ENCODE data around the gene COL4A2.

The COL4A2 gene

DNA sequence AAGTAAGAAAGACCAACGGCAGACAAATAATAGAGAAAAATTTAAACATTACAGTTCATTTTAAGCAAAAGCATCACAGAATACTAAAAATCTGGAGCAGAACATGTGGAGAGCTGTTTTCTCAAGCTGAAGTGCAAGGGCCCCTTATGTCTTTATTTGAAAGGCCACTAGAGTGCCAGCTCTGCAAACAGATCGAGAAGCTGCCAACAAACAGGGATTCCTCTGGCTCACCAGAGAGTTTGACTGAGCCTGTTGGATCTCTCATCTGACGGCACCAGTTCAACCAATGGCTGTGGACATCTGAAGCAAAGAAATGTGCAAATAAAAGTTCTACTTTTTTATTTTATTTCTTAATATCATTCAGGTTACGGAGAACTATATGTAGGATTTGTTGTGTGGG is 119.7 kb downstream of the COL4A2 start:
- H3K4me3 ChIP-seq (ENCODE audit: low read depth, low read length) = no peak overlapping the region
- no peak overlapping the region for H2AFZ ChIP-seq (ENCODE audit: low read length, unreplicated experiment)
- H3K79me2 ChIP-seq (ENCODE audit: control insufficient read depth, insufficient read depth, low read length, unreplicated experiment) = no peaks in the 10 kb centered on the region
- no peaks in the 10 kb centered on the region for H3K27me3 ChIP-seq (ENCODE audit: insufficient read depth, low read length)
- H3K36me3 ChIP-seq (ENCODE audit: insufficient read depth, low read length) = peaks cover 28% of the 10 kb centered on the region; the same call in 1 of the 2 replicates
- H3K4me1 ChIP-seq (ENCODE audit: control insufficient read depth, insufficient read depth, low read length, unreplicated experiment) = peaks cover 7% of the 10 kb centered on the region
- no peak overlapping the region for H3K27ac ChIP-seq (ENCODE audit: low read depth, low read length)

DNA sequence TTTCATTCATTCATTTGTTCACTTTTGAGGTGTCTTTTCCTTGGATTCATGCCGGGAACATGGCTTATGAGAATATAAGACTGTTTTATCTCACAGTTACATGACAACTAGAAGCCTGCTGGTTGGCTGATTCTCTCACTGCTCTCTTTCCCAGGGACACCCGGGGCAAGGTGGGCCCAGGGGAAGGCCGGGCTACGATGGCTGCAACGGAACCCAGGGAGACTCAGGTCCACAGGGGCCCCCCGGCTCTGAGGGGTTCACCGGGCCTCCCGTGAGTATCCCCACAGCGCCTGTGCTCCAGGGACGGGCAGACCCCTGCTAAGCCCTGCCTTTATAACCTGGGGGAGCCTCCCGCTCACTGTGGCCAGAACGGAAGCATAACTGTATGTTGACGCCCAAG is 121.2 kb downstream of the COL4A2 start:
- no peak overlapping the region for H2AFZ ChIP-seq (ENCODE audit: low read length, unreplicated experiment)
- H3K27ac ChIP-seq (ENCODE audit: low read depth, low read length) = no peak overlapping the region
- H3K36me3 ChIP-seq (ENCODE audit: insufficient read depth, low read length) = peaks cover 36% of the 10 kb centered on the region; the same call in 1 of the 2 replicates
- no peaks in the 10 kb centered on the region for H3K27me3 ChIP-seq (ENCODE audit: insufficient read depth, low read length)
- H3K4me1 ChIP-seq (ENCODE audit: control insufficient read depth, insufficient read depth, low read length, unreplicated experiment) = no peaks in the 10 kb centered on the region
- no peak overlapping the region for H3K4me3 ChIP-seq (ENCODE audit: low read depth, low read length)
- no peaks in the 10 kb centered on the region for H3K79me2 ChIP-seq (ENCODE audit: control insufficient read depth, insufficient read depth, low read length, unreplicated experiment)

DNA sequence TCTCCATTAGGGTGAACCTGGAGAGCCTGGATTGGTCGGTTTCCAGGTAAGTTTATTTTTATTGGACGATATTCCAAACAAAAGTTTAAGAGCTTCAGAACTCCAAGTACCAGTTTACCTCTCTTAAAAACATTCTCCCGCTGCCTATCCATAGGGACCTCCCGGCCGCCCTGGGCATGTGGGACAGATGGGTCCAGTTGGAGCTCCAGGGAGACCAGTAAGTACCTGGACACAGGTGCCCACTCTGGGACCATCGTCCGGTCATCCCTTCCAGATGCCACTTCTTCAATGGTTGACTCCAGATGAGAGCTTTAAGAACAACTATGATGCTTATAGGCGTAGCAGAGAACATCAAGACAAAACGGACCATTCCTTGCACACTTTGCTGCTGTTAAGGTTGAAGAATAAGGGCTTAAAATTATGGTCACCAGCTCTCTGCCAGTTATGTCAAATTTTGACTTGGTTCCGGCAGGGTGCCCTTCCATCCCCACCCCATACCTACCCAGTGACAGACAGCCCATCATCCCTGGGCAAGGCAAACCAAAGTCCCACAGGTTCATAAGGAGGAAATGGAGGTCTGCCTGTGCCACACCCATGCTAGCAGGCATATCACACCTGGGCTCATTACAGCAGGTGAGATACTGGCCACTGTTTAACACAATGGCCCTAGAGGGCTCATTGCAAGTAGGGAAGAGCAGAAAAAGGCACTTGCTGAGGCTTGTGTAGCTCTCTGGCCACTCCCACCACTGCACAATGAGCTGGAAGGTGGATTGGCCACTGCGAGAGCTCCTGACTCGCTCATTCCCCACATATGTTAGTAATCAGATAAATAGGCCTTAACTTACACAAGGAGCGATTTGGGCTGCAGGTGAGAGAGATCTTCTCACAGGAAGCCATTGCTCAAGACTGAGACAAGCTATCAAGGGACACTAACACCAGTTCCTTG is 123.6 kb downstream of the COL4A2 start:
- peaks cover 40% of the 10 kb centered on the region; the same call in 1 of the 2 replicates for H3K36me3 ChIP-seq (ENCODE audit: insufficient read depth, low read length)
- no peaks in the 10 kb centered on the region for H3K4me1 ChIP-seq (ENCODE audit: control insufficient read depth, insufficient read depth, low read length, unreplicated experiment)
- no peak overlapping the region for H3K4me3 ChIP-seq (ENCODE audit: low read depth, low read length)
- no peaks in the 10 kb centered on the region for H3K27me3 ChIP-seq (ENCODE audit: insufficient read depth, low read length)
- no peak overlapping the region for H3K27ac ChIP-seq (ENCODE audit: low read depth, low read length)
- H2AFZ ChIP-seq (ENCODE audit: low read length, unreplicated experiment) = no peak overlapping the region
- H3K79me2 ChIP-seq (ENCODE audit: control insufficient read depth, insufficient read depth, low read length, unreplicated experiment) = no peaks in the 10 kb centered on the region

DNA sequence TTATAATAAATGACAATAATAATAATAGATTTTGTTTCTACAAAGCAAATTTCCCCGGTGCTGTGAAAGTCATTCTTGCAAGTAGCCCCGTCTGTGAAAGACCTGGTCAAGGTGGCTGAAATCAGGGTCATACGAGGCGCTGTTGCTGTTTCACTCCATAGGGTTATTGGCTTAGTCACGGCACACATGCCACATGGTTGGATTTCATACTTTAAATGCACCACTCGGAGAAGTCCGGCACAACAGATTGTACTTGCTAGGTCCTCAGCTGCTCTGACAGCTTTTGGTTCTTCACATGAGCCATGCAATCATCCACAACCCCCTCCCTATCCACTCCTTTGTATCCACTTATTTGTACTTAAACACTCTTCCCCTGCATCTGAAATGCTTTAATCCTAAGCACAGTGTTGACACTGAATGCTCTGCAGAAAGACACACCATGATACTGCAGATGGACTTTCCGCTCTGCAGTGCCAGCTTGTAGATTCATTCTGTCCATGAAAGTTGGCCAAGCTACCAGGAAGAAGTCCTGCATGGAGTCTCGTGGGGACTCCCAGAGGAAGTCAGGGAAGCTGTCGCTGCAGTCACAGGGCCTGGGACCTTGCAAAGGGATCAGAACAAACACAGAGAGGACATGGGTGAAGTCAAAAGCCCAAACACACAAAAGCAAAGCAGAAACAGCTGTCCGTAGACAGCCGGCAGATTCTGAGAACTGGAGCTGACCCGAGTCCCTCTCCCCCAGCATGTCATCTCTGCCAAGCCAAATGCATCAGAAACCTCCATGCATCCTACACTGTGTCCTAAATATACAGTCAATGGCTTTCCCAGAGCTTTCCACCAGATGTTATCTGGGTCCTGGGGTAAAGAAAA is 124.6 kb downstream of the COL4A2 start:
- peaks cover 46% of the 10 kb centered on the region; the same call in 1 of the 2 replicates for H3K36me3 ChIP-seq (ENCODE audit: insufficient read depth, low read length)
- H2AFZ ChIP-seq (ENCODE audit: low read length, unreplicated experiment) = no peak overlapping the region
- no peak overlapping the region for H3K4me3 ChIP-seq (ENCODE audit: low read depth, low read length)
- H3K27me3 ChIP-seq (ENCODE audit: insufficient read depth, low read length) = no peaks in the 10 kb centered on the region
- H3K27ac ChIP-seq (ENCODE audit: low read depth, low read length) = no peak overlapping the region
- H3K79me2 ChIP-seq (ENCODE audit: control insufficient read depth, insufficient read depth, low read length, unreplicated experiment) = no peaks in the 10 kb centered on the region
- H3K4me1 ChIP-seq (ENCODE audit: control insufficient read depth, insufficient read depth, low read length, unreplicated experiment) = no peaks in the 10 kb centered on the region

DNA sequence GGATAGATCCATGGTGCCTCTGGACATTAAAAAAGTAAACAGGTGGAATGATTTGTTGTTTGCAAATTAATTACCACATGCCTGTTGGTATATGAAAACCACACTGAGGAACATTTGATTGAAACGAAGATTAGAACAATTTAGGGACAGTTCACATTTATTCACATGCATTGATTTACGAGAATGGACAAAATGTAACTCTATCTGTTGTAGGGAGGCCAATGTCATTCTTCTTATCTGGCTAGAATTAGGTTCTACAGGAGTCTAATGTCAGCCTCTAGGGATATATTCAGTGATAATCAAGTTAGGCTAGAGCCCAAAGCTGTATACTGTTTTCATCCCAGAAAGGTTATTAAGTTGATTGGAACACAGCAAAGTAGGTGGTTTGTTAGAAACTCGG is 125.4 kb downstream of the COL4A2 start:
- Histone ChIP-seq H3K4me3 (ENCODE audit: low read depth, low read length) (no peak overlapping the region), H3K27me3 (ENCODE audit: insufficient read depth, low read length) (no peaks in the 10 kb centered on the region), H3K79me2 (ENCODE audit: control insufficient read depth, insufficient read depth, low read length, unreplicated experiment) (no peaks in the 10 kb centered on the region)

DNA sequence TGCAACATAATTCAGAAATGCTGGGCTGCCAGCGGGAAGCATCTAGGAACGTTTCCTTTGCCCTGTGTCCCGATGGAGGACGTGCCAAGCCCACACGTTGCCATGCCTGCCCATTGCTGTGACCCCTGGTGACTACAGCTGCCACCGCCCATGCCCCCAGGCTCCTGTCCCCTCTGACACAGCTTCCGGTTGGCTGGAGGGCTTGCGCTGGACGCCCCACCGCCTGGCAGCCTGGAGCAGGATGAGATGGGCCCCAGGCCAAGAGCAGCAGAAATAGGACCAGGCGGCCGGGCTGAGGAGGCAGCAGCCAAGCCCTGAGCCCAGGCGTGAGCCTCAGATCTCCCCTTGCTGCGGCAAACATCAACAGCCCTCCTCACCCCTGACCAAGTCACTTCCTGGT is 125.9 kb downstream of the COL4A2 start:
- no peaks in the 10 kb centered on the region for H3K79me2 ChIP-seq (ENCODE audit: control insufficient read depth, insufficient read depth, low read length, unreplicated experiment)

More for the DNA sequence above, 125.4 kb downstream of the COL4A2 start:
- Histone ChIP-seq H3K36me3 (ENCODE audit: insufficient read depth, low read length) (peaks cover 47% of the 10 kb centered on the region; the same call in 1 of the 2 replicates), H3K4me1 (ENCODE audit: control insufficient read depth, insufficient read depth, low read length, unreplicated experiment) (no peaks in the 10 kb centered on the region), H2AFZ (ENCODE audit: low read length, unreplicated experiment) (no peak overlapping the region), H3K27ac (ENCODE audit: low read depth, low read length) (no peak overlapping the region)

DNA sequence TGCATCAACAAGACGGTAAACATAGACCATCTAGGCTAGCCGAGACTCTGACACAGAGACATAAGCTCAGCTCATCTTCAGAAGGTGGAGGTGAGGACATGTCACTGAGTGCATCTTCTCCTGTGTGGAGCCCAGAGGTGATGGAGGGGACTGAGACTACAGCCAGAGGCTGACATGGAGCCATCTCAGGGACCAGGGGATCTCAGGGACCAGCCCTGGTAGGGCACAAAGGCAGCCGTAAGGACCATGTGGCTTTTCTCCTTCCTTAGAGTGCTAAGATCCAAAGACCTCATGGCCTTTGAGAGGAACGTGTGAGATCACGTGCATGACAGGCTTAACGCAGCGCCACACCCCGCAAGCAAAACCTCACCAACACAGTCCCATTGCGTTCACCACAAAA is 127.5 kb downstream of the COL4A2 start:
- Histone ChIP-seq H3K4me1 (ENCODE audit: control insufficient read depth, insufficient read depth, low read length, unreplicated experiment) (no peaks in the 10 kb centered on the region), H3K79me2 (ENCODE audit: control insufficient read depth, insufficient read depth, low read length, unreplicated experiment) (no peaks in the 10 kb centered on the region), H3K36me3 (ENCODE audit: insufficient read depth, low read length) (peaks cover 41% of the 10 kb centered on the region; the same call in 1 of the 2 replicates), H3K4me3 (ENCODE audit: low read depth, low read length) (no peak overlapping the region), H3K27me3 (ENCODE audit: insufficient read depth, low read length) (no peaks in the 10 kb centered on the region), H2AFZ (ENCODE audit: low read length, unreplicated experiment) (no peak overlapping the region), H3K27ac (ENCODE audit: low read depth, low read length) (no peak overlapping the region)

More for the DNA sequence above, 125.9 kb downstream of the COL4A2 start:
- H3K27ac ChIP-seq (ENCODE audit: low read depth, low read length) = no peak overlapping the region
- H3K27me3 ChIP-seq (ENCODE audit: insufficient read depth, low read length) = no peaks in the 10 kb centered on the region
- H3K4me3 ChIP-seq (ENCODE audit: low read depth, low read length) = no peak overlapping the region
- H2AFZ ChIP-seq (ENCODE audit: low read length, unreplicated experiment) = no peak overlapping the region
- H3K4me1 ChIP-seq (ENCODE audit: control insufficient read depth, insufficient read depth, low read length, unreplicated experiment) = no peaks in the 10 kb centered on the region
- peaks cover 51% of the 10 kb centered on the region; the same call in 1 of the 2 replicates for H3K36me3 ChIP-seq (ENCODE audit: insufficient read depth, low read length)

DNA sequence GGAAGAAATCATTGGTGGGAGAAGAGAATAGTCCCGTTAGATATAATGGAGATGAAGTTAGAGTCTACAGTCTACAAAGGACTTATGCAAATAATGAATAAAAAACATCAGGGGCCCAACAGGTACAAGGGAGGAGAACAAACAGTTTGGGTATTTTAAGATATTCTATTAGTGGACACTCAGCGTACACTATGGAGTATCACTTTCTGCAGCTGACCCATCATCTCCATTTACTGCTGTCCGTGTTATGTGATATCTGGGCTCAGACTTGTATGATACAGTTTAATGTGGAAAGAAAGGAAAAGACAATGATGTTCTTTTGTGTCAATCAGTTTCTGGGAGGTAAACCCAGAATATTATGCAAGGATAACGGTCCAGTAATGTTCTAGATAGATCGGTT is 128.2 kb downstream of the COL4A2 start:
- no peaks in the 10 kb centered on the region for H3K27me3 ChIP-seq (ENCODE audit: insufficient read depth, low read length)
- no peaks in the 10 kb centered on the region for H3K4me1 ChIP-seq (ENCODE audit: control insufficient read depth, insufficient read depth, low read length, unreplicated experiment)

DNA sequence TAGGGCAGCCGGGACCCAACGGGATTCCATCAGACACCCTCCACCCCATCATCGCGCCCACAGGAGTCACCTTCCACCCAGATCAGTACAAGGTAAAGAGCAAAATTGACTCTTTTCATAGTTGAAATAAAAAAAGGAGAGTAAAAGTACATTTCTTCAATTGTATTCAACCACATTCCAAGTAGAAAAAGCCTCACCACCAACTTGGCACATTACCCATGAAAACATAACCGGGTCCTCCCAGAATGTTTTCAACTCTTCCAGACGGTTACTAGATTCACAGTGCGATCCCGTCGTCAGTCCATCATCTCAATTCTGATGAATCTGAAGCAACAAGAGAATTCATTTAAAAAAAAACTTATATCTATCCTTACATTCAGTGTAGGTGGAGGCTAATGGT is 129.2 kb downstream of the COL4A2 start:
- Histone ChIP-seq H3K4me1 (ENCODE audit: control insufficient read depth, insufficient read depth, low read length, unreplicated experiment) (no peaks in the 10 kb centered on the region), H3K36me3 (ENCODE audit: insufficient read depth, low read length) (peaks cover 29% of the 10 kb centered on the region; the same call in 1 of the 2 replicates), H3K27ac (ENCODE audit: low read depth, low read length) (no peak overlapping the region)

More for the DNA sequence above, 128.2 kb downstream of the COL4A2 start:
- Histone ChIP-seq H3K27ac (ENCODE audit: low read depth, low read length) (no peak overlapping the region), H2AFZ (ENCODE audit: low read length, unreplicated experiment) (no peak overlapping the region), H3K79me2 (ENCODE audit: control insufficient read depth, insufficient read depth, low read length, unreplicated experiment) (no peaks in the 10 kb centered on the region), H3K36me3 (ENCODE audit: insufficient read depth, low read length) (peaks cover 38% of the 10 kb centered on the region; the same call in 1 of the 2 replicates), H3K4me3 (ENCODE audit: low read depth, low read length) (no peak overlapping the region)

DNA sequence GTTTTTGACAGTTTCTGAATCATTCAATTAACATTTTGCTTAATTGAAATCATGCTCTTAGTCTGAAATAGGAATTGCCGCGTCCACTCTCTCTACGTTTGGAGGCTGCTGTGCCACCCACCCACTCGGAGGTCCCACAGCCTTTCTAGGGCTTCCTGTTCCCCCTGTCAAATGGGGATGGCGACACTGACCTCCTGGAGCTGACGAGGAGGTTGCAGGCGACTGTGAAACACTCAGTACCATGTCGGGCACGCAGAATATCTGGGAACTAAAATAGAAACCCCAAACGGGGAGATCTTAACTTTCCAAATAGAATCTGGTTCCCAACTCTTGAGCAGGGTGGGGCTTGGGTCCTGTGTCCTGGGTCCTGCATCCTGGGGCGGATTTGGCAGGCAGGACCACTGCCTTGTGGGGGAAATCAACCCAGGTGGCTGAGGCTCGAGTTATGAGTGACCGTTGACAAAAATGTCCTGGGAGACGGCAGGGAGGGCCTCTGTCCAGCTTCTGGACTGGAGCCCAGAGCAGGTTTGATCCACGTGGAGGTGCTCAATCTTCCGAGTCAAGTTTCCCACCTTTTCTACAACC is 129.8 kb downstream of the COL4A2 start:
- Histone ChIP-seq H3K79me2 (ENCODE audit: control insufficient read depth, insufficient read depth, low read length, unreplicated experiment) (no peaks in the 10 kb centered on the region), H3K36me3 (ENCODE audit: insufficient read depth, low read length) (peaks cover 25% of the 10 kb centered on the region; the same call in 1 of the 2 replicates), H3K4me3 (ENCODE audit: low read depth, low read length) (no peak overlapping the region), H3K27me3 (ENCODE audit: insufficient read depth, low read length) (no peaks in the 10 kb centered on the region), H3K27ac (ENCODE audit: low read depth, low read length) (no peak overlapping the region), H3K4me1 (ENCODE audit: control insufficient read depth, insufficient read depth, low read length, unreplicated experiment) (no peaks in the 10 kb centered on the region), H2AFZ (ENCODE audit: low read length, unreplicated experiment) (no peak overlapping the region)

More for the DNA sequence above, 129.2 kb downstream of the COL4A2 start:
- no peaks in the 10 kb centered on the region for H3K27me3 ChIP-seq (ENCODE audit: insufficient read depth, low read length)
- no peak overlapping the region for H3K4me3 ChIP-seq (ENCODE audit: low read depth, low read length)
- H2AFZ ChIP-seq (ENCODE audit: low read length, unreplicated experiment) = no peak overlapping the region
- no peaks in the 10 kb centered on the region for H3K79me2 ChIP-seq (ENCODE audit: control insufficient read depth, insufficient read depth, low read length, unreplicated experiment)

Data from ACC112 (cell line).